Liver (tissue), 9 donors: ENCODE results near the gene CCIN. TPM values are rescaled to one million over a fixed set of nuclear protein-coding genes. Genes with fewer than 3 reads are reported as not detected.

Source experiments
- DNase-seq: peaks from one replicate; pipeline ENCODE4 v3.0.0-alpha.2; 2017; ENCODE audit warnings: low spot score
- H3K27ac ChIP-seq, 2 donors: one replicate each; pipeline ENCODE4 v1.7.0; 2013; ENCODE audit warnings: inconsistent platforms in 2 of 2, low read length in 2 of 2, control low read depth in 1 of 2, low read depth in 1 of 2, mild to moderate bottlenecking in 1 of 2
- H3K27me3 ChIP-seq, 4 donors: one replicate each; pipeline versions ENCODE4 v1.6.1 to v1.7.0; 2013; ENCODE audit warnings: low read length in 3 of 4, inconsistent platforms in 1 of 4, mild to moderate bottlenecking in 1 of 4, moderate library complexity in 1 of 4; ENCODE audit not compliant: control insufficient read depth in 4 of 4, insufficient read depth in 4 of 4
- H3K36me3 ChIP-seq, 4 donors: one replicate each; pipeline versions ENCODE4 v1.6.1 to v1.7.0; 2013; ENCODE audit warnings: low read length in 3 of 4, mild to moderate bottlenecking in 3 of 4, low read depth in 1 of 4, moderate library complexity in 1 of 4; ENCODE audit not compliant: control insufficient read depth in 4 of 4, insufficient read depth in 3 of 4
- H3K4me1 ChIP-seq, 4 donors: one replicate each; pipeline versions ENCODE4 v1.6.1 to v1.7.0; 2013; ENCODE audit warnings: low read length in 3 of 4, mild to moderate bottlenecking in 3 of 4, moderate library complexity in 1 of 4; ENCODE audit not compliant: control insufficient read depth in 4 of 4, insufficient read depth in 4 of 4
- H3K4me3 ChIP-seq, 3 donors: one replicate each; pipeline versions ENCODE4 v1.6.1 to v1.7.0; 2013; ENCODE audit warnings: low read length in 3 of 3, control low read depth in 1 of 3, low read depth in 1 of 3, mild to moderate bottlenecking in 1 of 3
- H3K9ac ChIP-seq, 2 donors: one replicate each; pipeline ENCODE4 v1.7.0; 2013; ENCODE audit warnings: low read length in 2 of 2, mild to moderate bottlenecking in 2 of 2, moderate library complexity in 2 of 2, control low read depth in 1 of 2, low read depth in 1 of 2
- H3K9me3 ChIP-seq, 4 donors: one replicate each; pipeline versions ENCODE4 v1.6.1 to v1.7.0; 2013; ENCODE audit warnings: low read length in 3 of 4; ENCODE audit not compliant: control insufficient read depth in 4 of 4
- ATF3 ChIP-seq: IDR thresholded peaks from 2 replicates; pipeline ENCODE4 v1.6.1; 2016; ENCODE audit warnings: antibody characterized with exemption
- CTCF ChIP-seq: fragments of 150-350 bp; IDR thresholded peaks from 2 replicates; pipeline ENCODE4 v1.5.1; 2017; ENCODE audit warnings: improper control_type of control experiment, low read depth, low read length; ENCODE audit not compliant: missing input control
- EGR1 ChIP-seq, 2 donors: IDR thresholded peaks; 2 replicates each; pipeline ENCODE4 v1.6.1; 2016 to 2018; ENCODE audit warnings: antibody characterized with exemption in 2 of 2, low read depth in 2 of 2
- FOXA1 ChIP-seq: IDR thresholded peaks from 2 replicates; pipeline ENCODE4 v1.6.1; 2016; ENCODE audit warnings: antibody characterized with exemption
- FOXA2 ChIP-seq: IDR thresholded peaks from 2 replicates; pipeline ENCODE4 v1.6.1; 2016; ENCODE audit warnings: antibody characterized with exemption
- GABPA ChIP-seq, 2 donors: IDR thresholded peaks in 1 of 2; conservative IDR thresholded peaks in 1 of 2; 2 replicates each; pipeline ENCODE4 v1.6.1; 2016; ENCODE audit warnings: antibody characterized with exemption in 2 of 2, mild to moderate bottlenecking in 1 of 2, moderate library complexity in 1 of 2
- HNF4A ChIP-seq, 2 donors: conservative IDR thresholded peaks; 2 replicates each; pipeline ENCODE4 v1.6.1; 2016; ENCODE audit warnings: antibody characterized with exemption in 2 of 2, mild to moderate bottlenecking in 2 of 2
- HNF4G ChIP-seq: IDR thresholded peaks from 2 replicates; pipeline ENCODE4 v1.6.1; 2016; ENCODE audit warnings: antibody characterized with exemption
- JUND ChIP-seq, 2 donors: IDR thresholded peaks; 2 replicates each; pipeline ENCODE4 v1.6.1; 2016; ENCODE audit warnings: antibody characterized with exemption in 2 of 2
- NR2F2 ChIP-seq: IDR thresholded peaks from 2 replicates; pipeline ENCODE4 v1.6.1; 2016; ENCODE audit warnings: antibody characterized with exemption
- RAD21 ChIP-seq, 2 donors: IDR thresholded peaks; 2 replicates each; pipeline ENCODE4 v1.6.1; 2016; ENCODE audit warnings: antibody characterized with exemption in 2 of 2, mild to moderate bottlenecking in 2 of 2
- REST ChIP-seq: IDR thresholded peaks from 2 replicates; pipeline ENCODE4 v1.6.1; 2016; ENCODE audit warnings: antibody characterized with exemption, mild to moderate bottlenecking
- RXRA ChIP-seq, 2 donors: IDR thresholded peaks; 2 replicates each; pipeline ENCODE4 v1.6.1; 2017 to 2018; ENCODE audit warnings: antibody characterized with exemption in 2 of 2, mild to moderate bottlenecking in 1 of 2
- SP1 ChIP-seq: IDR thresholded peaks from 2 replicates; pipeline ENCODE4 v1.6.1; 2018; ENCODE audit warnings: antibody characterized with exemption, mild to moderate bottlenecking
- TAF1 ChIP-seq: conservative IDR thresholded peaks from 2 replicates; pipeline ENCODE4 v1.6.1; 2016; ENCODE audit warnings: antibody characterized with exemption, mild to moderate bottlenecking
- YY1 ChIP-seq: IDR thresholded peaks from 2 replicates; pipeline ENCODE4 v1.6.1; 2016; ENCODE audit warnings: antibody characterized with exemption, mild to moderate bottlenecking
- ZBTB33 ChIP-seq: IDR thresholded peaks from 2 replicates; pipeline ENCODE4 v1.6.1; 2016; ENCODE audit warnings: antibody characterized with exemption
- WGBS: extraction: QIAGEN DNeasy Blood & Tissue Kit; methylation state at CpG from one replicate; pipeline ENCODE4 v1.1.7; 2013; 5-methylcytosine and 5-hydroxymethylcytosine counted together
- polyA plus RNA-seq, 2 donors: library from polyadenylated mRNA; stranded (reverse) in 1 of 2; unstranded in 1 of 2; fragments of 200-250 nt in 1 of 2; fragments of >200 nt in 1 of 2; fragmentation: Nextera tagmentation in 1 of 2; extraction: Ambion mirVana in 1 of 2; gene quantifications; one replicate each; pipeline versions ENCODE4 v1.2.1 to v1.2.3, GENCODE V29; 2013 to 2015
- total RNA-seq, 2 donors: library from RNA; depleted of rRNA; stranded (reverse); fragments of >200 nt; gene quantifications; one replicate each; pipeline ENCODE4 v1.2.3, GENCODE V29; 2014
- TF ChIP-seq, protein P1 (sequence below): IDR thresholded peaks from 2 replicates; pipeline ENCODE4 v1.6.1; 2016; ENCODE audit warnings: antibody characterized with exemption
- donor health status: healthy.
- donor health status: healthy.
- donor health status: healthy.
- donor health status: healthy.
- donor health status: healthy.

CCIN gene
- total and polyA plus RNA-seq, 4 donors = not detected

DNA sequence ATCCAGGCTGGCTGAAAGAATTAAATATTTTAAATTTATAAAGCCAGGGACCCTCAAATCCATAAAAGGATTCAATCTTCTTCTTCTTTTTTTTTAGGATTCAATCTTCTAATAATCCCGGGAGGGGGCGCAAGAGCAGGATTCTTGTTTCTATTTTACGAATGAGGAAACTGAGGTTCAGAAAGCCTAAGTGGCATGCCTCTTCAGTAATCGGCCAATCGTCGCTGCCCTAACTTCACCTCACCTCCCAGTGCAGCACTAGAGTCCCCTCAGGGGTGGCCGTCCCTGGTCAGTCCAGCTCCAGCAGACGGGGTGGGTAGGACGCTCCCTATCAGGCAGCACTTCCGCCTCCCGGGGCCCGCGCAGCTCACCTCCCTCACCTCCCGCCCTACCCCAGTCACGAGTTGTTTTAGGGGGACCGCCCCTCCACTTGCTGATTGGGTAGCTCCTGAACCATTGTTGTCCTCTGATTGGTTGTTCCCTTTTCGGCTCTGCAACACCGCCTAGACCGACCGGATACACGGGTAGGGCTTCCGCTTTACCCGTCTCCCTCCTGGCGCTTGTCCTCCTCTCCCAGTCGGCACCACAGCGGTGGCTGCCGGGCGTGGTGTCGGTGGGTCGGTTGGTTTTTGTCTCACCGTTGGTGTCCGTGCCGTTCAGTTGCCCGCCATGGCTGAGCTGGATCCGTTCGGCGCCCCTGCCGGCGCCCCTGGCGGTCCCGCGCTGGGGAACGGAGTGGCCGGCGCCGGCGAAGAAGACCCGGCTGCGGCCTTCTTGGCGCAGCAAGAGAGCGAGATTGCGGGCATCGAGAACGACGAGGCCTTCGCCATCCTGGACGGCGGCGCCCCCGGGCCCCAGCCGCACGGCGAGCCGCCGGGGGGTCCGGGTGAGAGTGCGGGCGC, 21.5 kb downstream of the CCIN start, which contains the start of gene CLTA:
TSS of gene CLTA (plus strand) at position 534 of the 902 bp plus-strand sequence. CDS start at position 670, 136 bp downstream.
- Histone ChIP-seq H3K4me3 (peak within 1 kb of the TSS; percentile 88 to 93 (median 91)), H3K36me3 (no peaks in the 10 kb centered on the region), H3K4me1 (peaks cover 0 to 33% (median 19%) of the 10 kb centered on the region in 4 donors), H3K27ac (peak within 1 kb of the TSS; percentile 93 to 96), H3K27me3 (no peaks in the 10 kb centered on the region), H3K9me3 (no peaks in the 10 kb centered on the region), H3K9ac (peak within 1 kb of the TSS; percentile 66 to 96)
- under 1% methylated on average over 68 of the region's 68 CpGs for WGBS
- TF ChIP-seq RXRA (IDR thresholded peaks at IDR 0.05) (peak; percentile 64 to 84), FOXA2 (peak; percentile 9), EGR1 (IDR thresholded peaks at IDR 0.05; ENCODE audit: low read depth in 2 of 2) (no peak), GABPA (IDR thresholded peaks at IDR 0.05 in 1 of 2, conservative IDR thresholded peaks at IDR 0.05 in 1 of 2) (peak; percentile 88 to 97), ATF3 (peak; percentile 31), TAF1 (peak; percentile 90), RAD21 (IDR thresholded peaks at IDR 0.05) (peak in 1 of 2 donors; percentile 58), FOXA1 (peak; percentile 9), REST (peak; percentile 67), YY1 (peak; percentile 89), JUND (IDR thresholded peaks at IDR 0.05) (no peak), ZBTB33 (peak; percentile 53), HNF4G (no peak), CTCF (peak; percentile 36), SP1 (peak; percentile 91), NR2F2 (peak; percentile 92), HNF4A (conservative IDR thresholded peaks at IDR 0.05) (peak; percentile 31 to 48)
- TF ChIP-seq, protein P1, sequence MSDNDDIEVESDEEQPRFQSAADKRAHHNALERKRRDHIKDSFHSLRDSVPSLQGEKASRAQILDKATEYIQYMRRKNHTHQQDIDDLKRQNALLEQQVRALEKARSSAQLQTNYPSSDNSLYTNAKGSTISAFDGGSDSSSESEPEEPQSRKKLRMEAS = peak; percentile 63
- DNase-seq = peak; percentile 93
